HEK293 (cell line): ENCODE measurements around the gene ARMC8.

Experiments used
- CTCF ChIA-PET: fragments of 350-600 bp; formaldehyde crosslinking; extraction: SDS; loops from one replicate; lab custom pipeline; 2021; ENCODE audit warnings: antibody characterized with exemption; lab: Yijun Ruan, JAX
- POLR2A ChIA-PET: fragments of 300-600 bp; formaldehyde crosslinking; extraction: SDS; loops from one replicate; lab custom pipeline; 2020; ENCODE audit warnings: antibody characterized with exemption, inconsistent platforms; lab: Yijun Ruan, JAX
- H3K27ac ChIP-seq: fragments of 200-500 bp; sonication (Bioruptor generic); 2 replicates; pipeline ENCODE4 v1.5.1; 2014; ENCODE audit warnings: low read depth, low read length, control low read depth, inconsistent platforms; ENCODE audit errors: extremely low read depth
- H3K36me3 ChIP-seq, 2 experiments: fragments of 200-500 bp in 1 of 2; sonication (Bioruptor generic) in 1 of 2; 1 replicate in 1 of 2; 2 replicates in 1 of 2; pipeline ENCODE4 v1.5.1; 2014 to 2017; ENCODE audit warnings: inconsistent platforms in 2 of 2, low read length in 2 of 2; ENCODE audit not compliant: control insufficient read depth in 2 of 2, insufficient read depth in 1 of 2
- H3K4me1 ChIP-seq: fragments of 200-500 bp; sonication (Bioruptor generic); 2 replicates; pipeline ENCODE4 v1.5.1; 2014; ENCODE audit warnings: mild to moderate bottlenecking, low read length, inconsistent platforms; ENCODE audit not compliant: control insufficient read depth, insufficient read depth
- H3K4me3 ChIP-seq: 2 replicates; pipeline ENCODE4 v1.5.1; 2011; ENCODE audit warnings: low read depth, mild to moderate bottlenecking, control low read depth, low read length, moderate library complexity
- H3K9me3 ChIP-seq: fragments of 200-500 bp; sonication (Bioruptor generic); 2 replicates; pipeline ENCODE4 v1.5.1; 2014; ENCODE audit warnings: low read depth, low read length, inconsistent platforms; ENCODE audit not compliant: control insufficient read depth, insufficient read depth
- GLIS1 ChIP-seq: fragments of 450-650 bp; formaldehyde crosslinking; IDR thresholded peaks from 2 replicates; pipeline ENCODE4 v1.5.1; 2016; ENCODE audit warnings: missing biosample characterization, missing genetic modification characterization
- REPIN1 ChIP-seq: fragments of 450-650 bp; formaldehyde crosslinking; IDR thresholded peaks from 2 replicates; pipeline ENCODE4 v1.5.1; 2017; ENCODE audit warnings: missing biosample characterization, missing genetic modification characterization, low read depth
- ZBTB48 ChIP-seq: fragments of 450-650 bp; formaldehyde crosslinking; IDR thresholded peaks from 2 replicates; pipeline ENCODE4 v1.5.1; 2016; ENCODE audit warnings: missing biosample characterization, missing genetic modification characterization
- ZEB2 ChIP-seq: fragments of 450-650 bp; formaldehyde crosslinking; IDR thresholded peaks from 2 replicates; pipeline ENCODE4 v1.5.1; 2016; ENCODE audit warnings: missing biosample characterization, missing genetic modification characterization
- ZFP3 ChIP-seq: fragments of 450-650 bp; formaldehyde crosslinking; IDR thresholded peaks from 2 replicates; pipeline ENCODE4 v1.5.1; 2016; ENCODE audit warnings: low read depth, missing biosample characterization, missing genetic modification characterization
- ZIC2 ChIP-seq: fragments of 450-650 bp; formaldehyde crosslinking; IDR thresholded peaks from 2 replicates; pipeline ENCODE4 v1.5.1; 2016; ENCODE audit warnings: missing biosample characterization, missing genetic modification characterization
- ZNF10 ChIP-seq: fragments of 450-650 bp; formaldehyde crosslinking; IDR thresholded peaks from 2 replicates; pipeline ENCODE4 v1.5.1; 2017; ENCODE audit warnings: missing biosample characterization, missing genetic modification characterization
- ZNF23 ChIP-seq: fragments of 450-650 bp; formaldehyde crosslinking; IDR thresholded peaks from 2 replicates; pipeline ENCODE4 v1.5.1; 2016; ENCODE audit warnings: missing biosample characterization, missing genetic modification characterization, borderline replicate concordance
- ZNF266 ChIP-seq: fragments of 450-650 bp; formaldehyde crosslinking; IDR thresholded peaks from 2 replicates; pipeline ENCODE4 v1.5.1; 2016; ENCODE audit warnings: missing biosample characterization, missing genetic modification characterization, low read depth
- ZNF350 ChIP-seq: fragments of 450-650 bp; formaldehyde crosslinking; IDR thresholded peaks from 2 replicates; pipeline ENCODE4 v1.5.0; 2017; ENCODE audit warnings: missing biosample characterization, mild to moderate bottlenecking, missing genetic modification characterization
- ZNF37A ChIP-seq: fragments of 450-650 bp; IDR thresholded peaks from 2 replicates; pipeline ENCODE4 v1.5.1; 2018; ENCODE audit warnings: missing biosample characterization, missing genetic modification characterization
- ZNF529 ChIP-seq: fragments of 450-650 bp; formaldehyde crosslinking; IDR thresholded peaks from 2 replicates; pipeline ENCODE4 v1.5.1; 2017; ENCODE audit warnings: missing genetic modification characterization, missing biosample characterization; ENCODE audit not compliant: insufficient replicate concordance
- ZNF571 ChIP-seq: fragments of 450-650 bp; formaldehyde crosslinking; IDR thresholded peaks from 2 replicates; pipeline ENCODE4 v1.5.0; 2017; ENCODE audit warnings: missing biosample characterization, missing genetic modification characterization
- ZNF623 ChIP-seq: fragments of 450-650 bp; formaldehyde crosslinking; IDR thresholded peaks from 2 replicates; pipeline ENCODE4 v1.5.1; 2016; ENCODE audit warnings: missing biosample characterization, missing genetic modification characterization
- ZNF629 ChIP-seq: fragments of 450-650 bp; formaldehyde crosslinking; IDR thresholded peaks from 2 replicates; pipeline ENCODE4 v1.5.1; 2017; ENCODE audit warnings: missing biosample characterization, missing genetic modification characterization
- ZSCAN16 ChIP-seq: fragments of 450-650 bp; formaldehyde crosslinking; IDR thresholded peaks from 2 replicates; pipeline ENCODE4 v1.5.1; 2016; ENCODE audit warnings: missing biosample characterization, missing genetic modification characterization
- ZSCAN30 ChIP-seq: fragments of 450-650 bp; IDR thresholded peaks from 2 replicates; pipeline ENCODE4 v1.5.1; 2018; ENCODE audit warnings: missing biosample characterization, mild to moderate bottlenecking, missing genetic modification characterization, moderate library complexity
- ZXDB ChIP-seq: fragments of 450-650 bp; formaldehyde crosslinking; IDR thresholded peaks from 2 replicates; pipeline ENCODE4 v1.5.1; 2016; ENCODE audit warnings: missing biosample characterization, missing genetic modification characterization
- TF ChIP-seq, protein P1 (sequence below): fragments of 450-650 bp; formaldehyde crosslinking; IDR thresholded peaks from 2 replicates; pipeline ENCODE4 v1.5.1; 2016; ENCODE audit warnings: missing biosample characterization, missing genetic modification characterization, borderline replicate concordance
- TF ChIP-seq, protein P2 (sequence below): fragments of 450-650 bp; formaldehyde crosslinking; IDR thresholded peaks from 2 replicates; pipeline ENCODE4; 2016; ENCODE audit warnings: missing biosample characterization, missing genetic modification characterization
- TF ChIP-seq, protein P3 (sequence below): fragments of 450-650 bp; formaldehyde crosslinking; conservative IDR thresholded peaks from 2 replicates; pipeline ENCODE4 v1.5.1; 2016; ENCODE audit warnings: low read depth, missing biosample characterization, missing genetic modification characterization
- TF ChIP-seq, protein P4 (sequence below): fragments of 450-650 bp; formaldehyde crosslinking; IDR thresholded peaks from 2 replicates; pipeline ENCODE4 v1.5.1; 2016; ENCODE audit warnings: missing biosample characterization, missing genetic modification characterization

The ARMC8 gene

DNA sequence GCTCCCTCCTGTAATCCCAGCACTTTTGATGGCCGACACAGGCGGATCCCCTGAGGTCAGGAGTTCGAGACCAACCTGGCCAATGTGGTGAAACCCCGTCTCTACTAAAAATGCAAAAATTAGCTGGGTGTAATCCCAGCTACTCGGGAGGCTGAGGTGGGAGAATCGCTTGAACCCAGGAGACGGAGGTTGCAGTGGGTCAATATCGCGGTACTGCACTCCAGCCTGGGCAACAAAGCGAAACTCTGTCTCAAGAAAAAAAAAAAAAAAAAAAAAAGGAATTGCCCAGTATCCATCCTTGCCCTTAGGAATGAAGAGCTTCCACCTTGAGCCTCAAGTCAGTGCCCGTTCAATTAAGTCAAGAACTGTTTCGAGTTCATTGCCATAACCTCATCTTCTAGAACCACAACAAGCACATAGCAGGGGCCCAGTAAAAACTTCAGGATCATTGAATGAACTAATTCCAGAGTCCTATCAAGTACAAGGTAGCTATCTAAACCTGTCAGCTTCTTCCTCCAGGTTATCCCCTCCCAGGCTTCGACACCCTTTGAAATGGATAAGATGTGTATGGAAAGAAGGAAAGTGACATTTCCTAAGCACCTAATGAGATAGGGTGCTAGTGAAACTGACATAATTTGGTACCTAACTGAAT lies 13.2 kb upstream of the ARMC8 start:
- H3K36me3 ChIP-seq: peaks cover 18 to 34% of the 10 kb centered on the region in 2 experiments; a peak in 2 of 3 replicates
- H3K4me3 ChIP-seq: peak overlapping the region; percentile 94
- no peaks in the 10 kb centered on the region for H3K9me3 ChIP-seq
- ChIA-PET POLR2A (interaction anchor here (0.6 to 3.4 kb wide), 6 partner anchors 9 to 172 kb away, joined by 3 to 22 read pairs (median 4); partner anchors contain the start of genes ARMC8 and DZIP1L), CTCF (interaction anchor here (0.6 to 1.5 kb wide), 6 partner anchors 12 to 753 kb away, joined by 3 to 7 read pairs (median 3); no protein-coding TSS in a partner anchor)
- no peaks in the 10 kb centered on the region for H3K4me1 ChIP-seq
- peak overlapping the region; percentile 76; the same call in 1 of the 2 replicates for H3K27ac ChIP-seq
- no peak for TF ChIP-seq ZNF350 (tag by site-specific recombination)
- TF ChIP-seq REPIN1 (tag by site-specific recombination): no peak
- TF ChIP-seq ZNF23 (tag by site-specific recombination): no peak
- no peak for TF ChIP-seq ZNF10 (tag by site-specific recombination)
- no peak for TF ChIP-seq ZFP3 (tag by site-specific recombination)
- no peak for TF ChIP-seq ZNF571 (tag by site-specific recombination)
- no peak for TF ChIP-seq ZIC2 (tag by site-specific recombination)

DNA sequence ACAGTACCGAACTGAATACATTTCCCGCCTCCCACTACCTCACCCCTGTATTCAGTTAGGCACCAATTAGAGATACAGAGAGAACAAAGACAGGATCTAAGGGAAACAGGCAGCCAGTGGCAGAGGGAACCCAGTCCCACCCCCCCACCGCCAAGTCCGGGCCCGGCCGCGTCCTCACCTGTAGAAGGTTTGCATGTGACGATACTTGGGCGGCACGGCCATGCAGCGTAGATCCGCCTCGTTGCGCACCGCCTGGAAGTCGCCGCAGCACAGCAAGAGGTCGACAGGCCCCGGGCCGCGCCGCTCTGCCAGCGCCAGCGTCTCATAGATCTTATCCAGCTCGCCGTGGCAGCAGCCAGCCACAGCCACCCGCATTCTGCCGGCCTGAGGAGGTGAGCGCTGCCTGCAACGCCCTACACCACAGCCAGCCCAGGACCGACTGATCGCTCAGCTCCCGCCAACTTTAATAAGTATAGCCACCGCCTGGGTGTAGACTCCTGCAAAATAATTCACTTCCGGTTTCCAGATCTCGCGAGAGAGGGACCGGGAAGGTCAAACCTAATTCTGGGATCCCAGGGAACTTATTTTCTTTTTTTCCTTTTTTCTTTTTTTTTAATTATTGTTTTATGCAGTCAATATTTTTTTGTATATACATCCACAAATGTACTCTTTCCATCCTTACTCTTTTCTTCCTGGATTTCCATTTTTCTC lies 12.5 kb upstream of the ARMC8 start, which contains the start of gene DBR1:
DBR1 (minus strand) TSS at position 501 of the 711 bp plus-strand sequence; CDS start at position 375, 126 bp downstream.
- Histone ChIP-seq H3K27ac (peak within 1 kb of the TSS; percentile 76; the same call in 1 of the 2 replicates), H3K4me3 (peak within 1 kb of the TSS; percentile 94), H3K4me1 (no peaks in the 10 kb centered on the region), H3K36me3 (peaks cover 14 to 29% of the 10 kb centered on the region in 2 experiments; a peak in 2 of 3 replicates), H3K9me3 (no peaks in the 10 kb centered on the region)
- CTCF ChIA-PET: interaction anchor here (0.6 to 1.5 kb wide), 8 partner anchors 11 to 753 kb away, joined by 3 to 7 read pairs (median 3); partner anchors contain the start of gene MRAS
- POLR2A ChIA-PET: interaction anchor here (0.6 to 3.4 kb wide), 8 partner anchors 10 to 741 kb away, joined by 3 to 22 read pairs (median 4); partner anchors contain the start of genes ARMC8 and DZIP1L
- TF ChIP-seq, protein P1, sequence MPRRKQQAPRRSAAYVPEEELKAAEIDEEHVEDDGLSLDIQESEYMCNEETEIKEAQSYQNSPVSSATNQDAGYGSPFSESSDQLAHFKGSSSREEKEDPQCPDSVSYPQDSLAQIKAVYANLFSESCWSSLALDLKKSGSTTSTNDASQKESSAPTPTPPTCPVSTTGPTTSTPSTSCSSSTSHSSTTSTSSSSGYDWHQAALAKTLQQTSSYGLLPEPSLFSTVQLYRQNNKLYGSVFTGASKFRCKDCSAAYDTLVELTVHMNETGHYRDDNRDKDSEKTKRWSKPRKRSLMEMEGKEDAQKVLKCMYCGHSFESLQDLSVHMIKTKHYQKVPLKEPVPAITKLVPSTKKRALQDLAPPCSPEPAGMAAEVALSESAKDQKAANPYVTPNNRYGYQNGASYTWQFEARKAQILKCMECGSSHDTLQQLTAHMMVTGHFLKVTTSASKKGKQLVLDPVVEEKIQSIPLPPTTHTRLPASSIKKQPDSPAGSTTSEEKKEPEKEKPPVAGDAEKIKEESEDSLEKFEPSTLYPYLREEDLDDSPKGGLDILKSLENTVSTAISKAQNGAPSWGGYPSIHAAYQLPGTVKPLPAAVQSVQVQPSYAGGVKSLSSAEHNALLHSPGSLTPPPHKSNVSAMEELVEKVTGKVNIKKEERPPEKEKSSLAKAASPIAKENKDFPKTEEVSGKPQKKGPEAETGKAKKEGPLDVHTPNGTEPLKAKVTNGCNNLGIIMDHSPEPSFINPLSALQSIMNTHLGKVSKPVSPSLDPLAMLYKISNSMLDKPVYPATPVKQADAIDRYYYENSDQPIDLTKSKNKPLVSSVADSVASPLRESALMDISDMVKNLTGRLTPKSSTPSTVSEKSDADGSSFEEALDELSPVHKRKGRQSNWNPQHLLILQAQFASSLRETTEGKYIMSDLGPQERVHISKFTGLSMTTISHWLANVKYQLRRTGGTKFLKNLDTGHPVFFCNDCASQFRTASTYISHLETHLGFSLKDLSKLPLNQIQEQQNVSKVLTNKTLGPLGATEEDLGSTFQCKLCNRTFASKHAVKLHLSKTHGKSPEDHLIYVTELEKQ (tag by site-specific recombination): no peak
- TF ChIP-seq ZNF37A (tag by site-specific recombination): no peak
- no peak for TF ChIP-seq ZNF266 (tag by site-specific recombination)
- peak; percentile 59; the same call in 1 of the 2 replicates for TF ChIP-seq ZSCAN30 (tag by site-specific recombination)
- TF ChIP-seq, protein P2, sequence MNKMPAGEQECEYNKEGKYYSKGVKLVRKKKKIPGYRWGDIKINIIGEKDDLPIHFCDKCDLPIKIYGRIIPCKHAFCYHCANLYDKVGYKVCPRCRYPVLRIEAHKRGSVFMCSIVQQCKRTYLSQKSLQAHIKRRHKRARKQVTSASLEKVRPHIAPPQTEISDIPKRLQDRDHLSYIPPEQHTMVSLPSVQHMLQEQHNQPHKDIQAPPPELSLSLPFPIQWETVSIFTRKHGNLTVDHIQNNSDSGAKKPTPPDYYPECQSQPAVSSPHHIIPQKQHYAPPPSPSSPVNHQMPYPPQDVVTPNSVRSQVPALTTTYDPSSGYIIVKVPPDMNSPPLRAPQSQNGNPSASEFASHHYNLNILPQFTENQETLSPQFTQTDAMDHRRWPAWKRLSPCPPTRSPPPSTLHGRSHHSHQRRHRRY (tag by site-specific recombination): no peak
- TF ChIP-seq, protein P3, sequence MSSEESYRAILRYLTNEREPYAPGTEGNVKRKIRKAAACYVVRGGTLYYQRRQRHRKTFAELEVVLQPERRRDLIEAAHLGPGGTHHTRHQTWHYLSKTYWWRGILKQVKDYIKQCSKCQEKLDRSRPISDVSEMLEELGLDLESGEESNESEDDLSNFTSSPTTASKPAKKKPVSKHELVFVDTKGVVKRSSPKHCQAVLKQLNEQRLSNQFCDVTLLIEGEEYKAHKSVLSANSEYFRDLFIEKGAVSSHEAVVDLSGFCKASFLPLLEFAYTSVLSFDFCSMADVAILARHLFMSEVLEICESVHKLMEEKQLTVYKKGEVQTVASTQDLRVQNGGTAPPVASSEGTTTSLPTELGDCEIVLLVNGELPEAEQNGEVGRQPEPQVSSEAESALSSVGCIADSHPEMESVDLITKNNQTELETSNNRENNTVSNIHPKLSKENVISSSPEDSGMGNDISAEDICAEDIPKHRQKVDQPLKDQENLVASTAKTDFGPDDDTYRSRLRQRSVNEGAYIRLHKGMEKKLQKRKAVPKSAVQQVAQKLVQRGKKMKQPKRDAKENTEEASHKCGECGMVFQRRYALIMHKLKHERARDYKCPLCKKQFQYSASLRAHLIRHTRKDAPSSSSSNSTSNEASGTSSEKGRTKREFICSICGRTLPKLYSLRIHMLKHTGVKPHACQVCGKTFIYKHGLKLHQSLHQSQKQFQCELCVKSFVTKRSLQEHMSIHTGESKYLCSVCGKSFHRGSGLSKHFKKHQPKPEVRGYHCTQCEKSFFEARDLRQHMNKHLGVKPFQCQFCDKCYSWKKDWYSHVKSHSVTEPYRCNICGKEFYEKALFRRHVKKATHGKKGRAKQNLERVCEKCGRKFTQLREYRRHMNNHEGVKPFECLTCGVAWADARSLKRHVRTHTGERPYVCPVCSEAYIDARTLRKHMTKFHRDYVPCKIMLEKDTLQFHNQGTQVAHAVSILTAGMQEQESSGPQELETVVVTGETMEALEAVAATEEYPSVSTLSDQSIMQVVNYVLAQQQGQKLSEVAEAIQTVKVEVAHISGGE: peak; percentile 68
- TF ChIP-seq ZNF629: peak; percentile 50; the same call in 1 of the 2 replicates
- TF ChIP-seq ZSCAN16 (tag by site-specific recombination): no peak
- TF ChIP-seq ZNF529: no peak
- peak; percentile 35 for TF ChIP-seq ZEB2 (tag by site-specific recombination)
- TF ChIP-seq, protein P4, sequence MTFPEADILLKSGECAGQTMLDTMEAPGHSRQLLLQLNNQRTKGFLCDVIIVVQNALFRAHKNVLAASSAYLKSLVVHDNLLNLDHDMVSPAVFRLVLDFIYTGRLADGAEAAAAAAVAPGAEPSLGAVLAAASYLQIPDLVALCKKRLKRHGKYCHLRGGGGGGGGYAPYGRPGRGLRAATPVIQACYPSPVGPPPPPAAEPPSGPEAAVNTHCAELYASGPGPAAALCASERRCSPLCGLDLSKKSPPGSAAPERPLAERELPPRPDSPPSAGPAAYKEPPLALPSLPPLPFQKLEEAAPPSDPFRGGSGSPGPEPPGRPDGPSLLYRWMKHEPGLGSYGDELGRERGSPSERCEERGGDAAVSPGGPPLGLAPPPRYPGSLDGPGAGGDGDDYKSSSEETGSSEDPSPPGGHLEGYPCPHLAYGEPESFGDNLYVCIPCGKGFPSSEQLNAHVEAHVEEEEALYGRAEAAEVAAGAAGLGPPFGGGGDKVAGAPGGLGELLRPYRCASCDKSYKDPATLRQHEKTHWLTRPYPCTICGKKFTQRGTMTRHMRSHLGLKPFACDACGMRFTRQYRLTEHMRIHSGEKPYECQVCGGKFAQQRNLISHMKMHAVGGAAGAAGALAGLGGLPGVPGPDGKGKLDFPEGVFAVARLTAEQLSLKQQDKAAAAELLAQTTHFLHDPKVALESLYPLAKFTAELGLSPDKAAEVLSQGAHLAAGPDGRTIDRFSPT (tag by site-specific recombination): peak; percentile 53; the same call in 1 of the 2 replicates
- peak; percentile 58 for TF ChIP-seq GLIS1 (tag by site-specific recombination)
- TF ChIP-seq ZXDB (tag by site-specific recombination): peak; percentile 69
- TF ChIP-seq ZBTB48 (tag by site-specific recombination): peak; percentile 16; the same call in 1 of the 2 replicates
- TF ChIP-seq ZNF623 (tag by site-specific recombination): no peak
